Activated CD4-positive, alpha-beta T cell treated with anti-CD3 and anti-CD28 coated beads, Interleukin-2, amount 10 ng/mL, durations not matched to agents 24 days and 14 days (primary cell): ENCODE data around the gene TNFSF12. TPM values are rescaled to one million over a fixed set of nuclear protein-coding genes. Genes with fewer than 3 reads are reported as not detected.
A peak's percentile ranks its signal among the peaks of the same experiment; 100 is the strongest.

ENCODE experiments used
- DNase-seq: peaks from one replicate; pipeline ENCODE4 v3.0.0; 2022
- H3K27ac Mint-ChIP-seq: one replicate; pipeline ENCODE4 v1.8.0; 2022; ENCODE audit warnings: mild to moderate bottlenecking, mixed read lengths
- H3K27me3 Mint-ChIP-seq: one replicate; pipeline ENCODE4 v1.8.0; 2022; ENCODE audit warnings: mixed read lengths
- H3K36me3 Mint-ChIP-seq: one replicate; pipeline ENCODE4 v1.8.0; 2022; ENCODE audit warnings: low read depth, mild to moderate bottlenecking, mixed read lengths
- H3K4me1 Mint-ChIP-seq: one replicate; pipeline ENCODE4 v1.8.0; 2021; ENCODE audit warnings: mixed read lengths
- H3K4me3 Mint-ChIP-seq: one replicate; pipeline ENCODE4 v1.8.0; 2022; ENCODE audit warnings: mild to moderate bottlenecking, moderate library complexity, mixed read lengths
- H3K9me3 Mint-ChIP-seq: one replicate; pipeline ENCODE4 v1.8.0; 2021; ENCODE audit warnings: mixed read lengths
- intact Hi-C: fragments of 100-400 bp; cut with micrococcal nuclease; formaldehyde crosslinking; loops from one replicate; pipeline ENCODE4 v1.15.1; 2023
- total RNA-seq: library from RNA; stranded (reverse); gene quantifications from 2 replicates; pipeline ENCODE4 v1.2.3, GENCODE V29; 2022

TNFSF12 gene
- total RNA-seq, 1 donor from 2014 or later, result 21.5 TPM

- intact Hi-C loops, result no loop called here
- no peaks in the 10 kb centered on the region for H3K9me3 Mint-ChIP-seq
- DNase-seq, result no peak
- peak overlapping the region; percentile 11 for H3K27ac Mint-ChIP-seq
- H3K4me1 Mint-ChIP-seq, result peaks cover 15% of the 10 kb centered on the region
- no peaks in the 10 kb centered on the region for H3K27me3 Mint-ChIP-seq
- peaks cover 33% of the 10 kb centered on the region for H3K36me3 Mint-ChIP-seq
- H3K4me3 Mint-ChIP-seq, result no peak overlapping the region
Measured at GRCh38 chr17:7515911-7516610, 32.8 kb upstream of the TNFSF12 start.

- peak; percentile 85 for DNase-seq
- H3K4me1 Mint-ChIP-seq, result peaks cover 4% of the 10 kb centered on the region
- no peaks in the 10 kb centered on the region for H3K27me3 Mint-ChIP-seq
- peaks cover 3% of the 10 kb centered on the region for H3K9me3 Mint-ChIP-seq
- intact Hi-C loops, result loop anchor here (1.0 kb wide), 1 partner anchor 38 kb away; the partner anchor contains the start of gene SENP3
- H3K27ac Mint-ChIP-seq, result no peak overlapping the region
- H3K4me3 Mint-ChIP-seq, result no peak overlapping the region
- H3K36me3 Mint-ChIP-seq, result no peaks in the 10 kb centered on the region
Measured at GRCh38 chr17:7523033-7523432, 25.8 kb upstream of the TNFSF12 start.

GRCh38 chr17:7528842-7529241 lies 20.0 kb upstream of the TNFSF12 start:
- H3K27me3 Mint-ChIP-seq, result no peaks in the 10 kb centered on the region
- no peak for DNase-seq
- H3K36me3 Mint-ChIP-seq, result peaks cover 2% of the 10 kb centered on the region
- intact Hi-C loops, result no loop called here
- H3K9me3 Mint-ChIP-seq, result peaks cover 9% of the 10 kb centered on the region
- no peaks in the 10 kb centered on the region for H3K4me1 Mint-ChIP-seq
- H3K27ac Mint-ChIP-seq, result no peak overlapping the region
- H3K4me3 Mint-ChIP-seq, result no peak overlapping the region

- DNase-seq, result no peak
- no peak overlapping the region for H3K4me3 Mint-ChIP-seq
- H3K36me3 Mint-ChIP-seq, result peaks cover 2% of the 10 kb centered on the region
- H3K4me1 Mint-ChIP-seq, result no peaks in the 10 kb centered on the region
- H3K9me3 Mint-ChIP-seq, result peaks cover 9% of the 10 kb centered on the region
- H3K27ac Mint-ChIP-seq, result no peak overlapping the region
- intact Hi-C loops, result no loop called here
- peaks cover 3% of the 10 kb centered on the region for H3K27me3 Mint-ChIP-seq
Measured at GRCh38 chr17:7530023-7530900, 18.6 kb upstream of the TNFSF12 start.

GRCh38 chr17:7538050-7538449 lies 10.8 kb upstream of the TNFSF12 start:
- DNase-seq, result no peak
- no peak overlapping the region for H3K4me3 Mint-ChIP-seq
- H3K9me3 Mint-ChIP-seq, result no peaks in the 10 kb centered on the region
- no peak overlapping the region for H3K27ac Mint-ChIP-seq
- H3K4me1 Mint-ChIP-seq, result no peaks in the 10 kb centered on the region
- peaks cover 10% of the 10 kb centered on the region for H3K27me3 Mint-ChIP-seq
- peaks cover 2% of the 10 kb centered on the region for H3K36me3 Mint-ChIP-seq
- intact Hi-C loops, result no loop called here

- peaks cover 2% of the 10 kb centered on the region for H3K36me3 Mint-ChIP-seq
- H3K9me3 Mint-ChIP-seq, result no peaks in the 10 kb centered on the region
- H3K27ac Mint-ChIP-seq, result no peak overlapping the region
- H3K27me3 Mint-ChIP-seq, result peaks cover 17% of the 10 kb centered on the region
- H3K4me1 Mint-ChIP-seq, result no peaks in the 10 kb centered on the region
- H3K4me3 Mint-ChIP-seq, result no peak overlapping the region
- intact Hi-C loops, result no loop called here
- no peak for DNase-seq
Measured at GRCh38 chr17:7538891-7539545, 9.8 kb upstream of the TNFSF12 start.

- peaks cover 2% of the 10 kb centered on the region for H3K36me3 Mint-ChIP-seq
- H3K27me3 Mint-ChIP-seq, result peaks cover 11% of the 10 kb centered on the region
- H3K9me3 Mint-ChIP-seq, result no peaks in the 10 kb centered on the region
- no peak overlapping the region for H3K4me3 Mint-ChIP-seq
- no peak overlapping the region for H3K27ac Mint-ChIP-seq
- intact Hi-C loops, result no loop called here
- H3K4me1 Mint-ChIP-seq, result no peaks in the 10 kb centered on the region
- no peak for DNase-seq
Measured at GRCh38 chr17:7541074-7541621, 7.7 kb upstream of the TNFSF12 start.

GRCh38 chr17:7544911-7545310 lies 3.9 kb upstream of the TNFSF12 start:
- Mint-ChIP-seq H3K36me3 (no peaks in the 10 kb centered on the region), H3K4me3 (no peak overlapping the region), H3K4me1 (peaks cover 17% of the 10 kb centered on the region), H3K9me3 (no peaks in the 10 kb centered on the region), H3K27me3 (peaks cover 11% of the 10 kb centered on the region), H3K27ac (no peak overlapping the region)
- DNase-seq, result no peak
- intact Hi-C loops, result no loop called here

GRCh38 chr17:7549401-7550055 lies 670 bp downstream of the TNFSF12 start:
- H3K4me3 Mint-ChIP-seq, result peak overlapping the region; percentile 83
- peak overlapping the region; percentile 65 for H3K27ac Mint-ChIP-seq
- peak; percentile 80 for DNase-seq
- H3K36me3 Mint-ChIP-seq, result peaks cover 16% of the 10 kb centered on the region
- H3K4me1 Mint-ChIP-seq, result peaks cover 53% of the 10 kb centered on the region
- no peaks in the 10 kb centered on the region for H3K27me3 Mint-ChIP-seq
- H3K9me3 Mint-ChIP-seq, result no peaks in the 10 kb centered on the region
- intact Hi-C loops, result loop anchor here (2.0 kb wide), 1 partner anchor 65 kb away; the partner anchor contains the start of gene POLR2A

GRCh38 chr17:7550344-7550743 lies 1.5 kb downstream of the TNFSF12 start:
- H3K27ac Mint-ChIP-seq, result peak overlapping the region; percentile 65

GRCh38 chr17:7551396-7551795 lies 2.5 kb downstream of the TNFSF12 start:
- intact Hi-C loops, result no loop called here
- peak; percentile 64 for DNase-seq
- Mint-ChIP-seq H3K4me3 (peak overlapping the region; percentile 73), H3K4me1 (peaks cover 62% of the 10 kb centered on the region), H3K27ac (peak overlapping the region; percentile 87), H3K27me3 (no peaks in the 10 kb centered on the region), H3K9me3 (no peaks in the 10 kb centered on the region), H3K36me3 (peaks cover 26% of the 10 kb centered on the region)

More at GRCh38 chr17:7550344-7550743, 1.5 kb downstream of the TNFSF12 start:
- Mint-ChIP-seq H3K4me3 (peak overlapping the region; percentile 83), H3K27me3 (no peaks in the 10 kb centered on the region), H3K36me3 (peaks cover 21% of the 10 kb centered on the region), H3K4me1 (peaks cover 57% of the 10 kb centered on the region), H3K9me3 (no peaks in the 10 kb centered on the region)
- DNase-seq, result no peak
- intact Hi-C loops, result no loop called here

- intact Hi-C loops, result loop anchor here (1.0 kb wide), 1 partner anchor 9 kb away; the partner anchor contains the start of gene SENP3
- Mint-ChIP-seq H3K9me3 (no peaks in the 10 kb centered on the region), H3K27me3 (no peaks in the 10 kb centered on the region), H3K36me3 (peaks cover 30% of the 10 kb centered on the region), H3K4me1 (peaks cover 62% of the 10 kb centered on the region), H3K27ac (peak overlapping the region; percentile 87), H3K4me3 (peak overlapping the region; percentile 64)
- DNase-seq, result peak; percentile 89
Measured at GRCh38 chr17:7552621-7553051, 3.8 kb downstream of the TNFSF12 start.

GRCh38 chr17:7553356-7553755 lies 4.5 kb downstream of the TNFSF12 start:
- no peaks in the 10 kb centered on the region for H3K27me3 Mint-ChIP-seq
- peak; percentile 58 for DNase-seq
- H3K9me3 Mint-ChIP-seq, result no peaks in the 10 kb centered on the region
- intact Hi-C loops, result no loop called here
- peak overlapping the region; percentile 87 for H3K27ac Mint-ChIP-seq
- H3K4me1 Mint-ChIP-seq, result peaks cover 62% of the 10 kb centered on the region
- H3K4me3 Mint-ChIP-seq, result peak overlapping the region; percentile 64
- peaks cover 33% of the 10 kb centered on the region for H3K36me3 Mint-ChIP-seq
